Measurements from ENCODE around the gene RNF135. TPM values are rescaled to one million over a fixed set of nuclear protein-coding genes. Genes with fewer than 3 reads are reported as not detected.

Gene RNF135, protein sequence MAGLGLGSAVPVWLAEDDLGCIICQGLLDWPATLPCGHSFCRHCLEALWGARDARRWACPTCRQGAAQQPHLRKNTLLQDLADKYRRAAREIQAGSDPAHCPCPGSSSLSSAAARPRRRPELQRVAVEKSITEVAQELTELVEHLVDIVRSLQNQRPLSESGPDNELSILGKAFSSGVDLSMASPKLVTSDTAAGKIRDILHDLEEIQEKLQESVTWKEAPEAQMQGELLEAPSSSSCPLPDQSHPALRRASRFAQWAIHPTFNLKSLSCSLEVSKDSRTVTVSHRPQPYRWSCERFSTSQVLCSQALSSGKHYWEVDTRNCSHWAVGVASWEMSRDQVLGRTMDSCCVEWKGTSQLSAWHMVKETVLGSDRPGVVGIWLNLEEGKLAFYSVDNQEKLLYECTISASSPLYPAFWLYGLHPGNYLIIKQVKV
- total RNA-seq (2022) (0.64 TPM in 1 of 2 replicates, not detected in the other), Bru-seq, nascent RNA (percentile 11 among the genes with signal in this experiment), BruChase-seq, experiment 1, labeled RNA remaining after a 2-hour chase (percentile 5 among the genes with signal in this experiment), BruChase-seq, experiment 2, labeled RNA remaining after a 6-hour chase (percentile 13 among the genes with signal in this experiment)
- long read RNA-seq = 0 reads

DNA sequence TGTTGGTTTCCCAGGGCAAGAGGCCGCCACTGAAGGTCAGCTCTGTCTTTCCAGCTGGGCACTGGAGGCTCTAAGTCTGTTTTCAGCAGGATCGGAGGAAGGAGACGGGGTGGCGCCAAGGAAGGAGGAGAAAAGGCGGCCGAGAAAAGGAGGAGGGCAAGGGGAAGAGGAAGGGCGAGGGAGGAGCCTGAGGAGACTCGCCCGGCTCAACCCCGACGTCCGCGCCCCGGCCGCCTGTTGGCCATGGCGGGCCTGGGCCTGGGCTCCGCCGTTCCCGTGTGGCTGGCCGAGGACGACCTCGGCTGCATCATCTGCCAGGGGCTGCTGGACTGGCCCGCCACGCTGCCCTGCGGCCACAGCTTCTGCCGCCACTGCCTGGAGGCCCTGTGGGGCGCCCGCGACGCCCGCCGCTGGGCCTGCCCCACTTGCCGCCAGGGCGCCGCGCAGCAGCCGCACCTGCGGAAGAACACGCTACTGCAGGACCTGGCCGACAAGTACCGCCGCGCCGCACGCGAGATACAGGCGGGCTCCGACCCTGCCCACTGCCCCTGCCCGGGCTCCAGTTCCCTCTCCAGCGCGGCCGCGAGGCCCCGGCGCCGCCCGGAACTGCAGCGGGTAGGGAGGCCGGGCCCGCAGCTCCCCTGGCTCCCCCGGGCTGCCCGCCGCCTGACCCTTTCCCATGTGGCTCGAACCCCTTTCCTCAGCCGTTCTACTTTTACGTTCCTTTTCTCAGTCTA lies at the start of gene RNF135:
Gene RNF135, plus strand, starts transcription at position 209 of the 737 bp plus-strand sequence. Its CDS starts 35 bp downstream, at position 244.
- no peak within 1 kb of the TSS for H3K4me3 Mint-ChIP-seq (ENCODE audit: unreplicated experiment)
- BruUV-seq (replicated peaks) = no TSS peak
- POLR2A ChIA-PET = no interaction called here
- H3K4me1 ChIP-seq = no peaks in the 10 kb centered on the region
- H3K36me3 Mint-ChIP-seq (ENCODE audit: insufficient read depth, unreplicated experiment) = peaks cover 4% of the 10 kb centered on the region
- no peaks in the 10 kb centered on the region for H3K9me3 ChIP-seq
- no peaks in the 10 kb centered on the region for H3K36me3 ChIP-seq (ENCODE audit: control insufficient read depth, insufficient read depth, low read length)
- CTCF ChIA-PET = no interaction called here
- intact Hi-C loops (cut with micrococcal nuclease; ENCODE audit: unreplicated experiment) = no loop called here
- H3K27me3 ChIP-seq (replicated peaks; ENCODE audit: control insufficient read depth, insufficient read depth, low read length) = no peaks in the 10 kb centered on the region
- no peak within 1 kb of the TSS for H3K27ac Mint-ChIP-seq (ENCODE audit: unreplicated experiment)
- peaks cover 18% of the 10 kb centered on the region for H3K9me3 Mint-ChIP-seq (ENCODE audit: unreplicated experiment)
- H3K4me1 Mint-ChIP-seq (ENCODE audit: low read depth, unreplicated experiment) = no peaks in the 10 kb centered on the region
- no peak for DNase-seq
- no peak within 1 kb of the TSS for H3K4me3 ChIP-seq (ENCODE audit: low read depth, low read length)
- TF ChIP-seq, protein P1, sequence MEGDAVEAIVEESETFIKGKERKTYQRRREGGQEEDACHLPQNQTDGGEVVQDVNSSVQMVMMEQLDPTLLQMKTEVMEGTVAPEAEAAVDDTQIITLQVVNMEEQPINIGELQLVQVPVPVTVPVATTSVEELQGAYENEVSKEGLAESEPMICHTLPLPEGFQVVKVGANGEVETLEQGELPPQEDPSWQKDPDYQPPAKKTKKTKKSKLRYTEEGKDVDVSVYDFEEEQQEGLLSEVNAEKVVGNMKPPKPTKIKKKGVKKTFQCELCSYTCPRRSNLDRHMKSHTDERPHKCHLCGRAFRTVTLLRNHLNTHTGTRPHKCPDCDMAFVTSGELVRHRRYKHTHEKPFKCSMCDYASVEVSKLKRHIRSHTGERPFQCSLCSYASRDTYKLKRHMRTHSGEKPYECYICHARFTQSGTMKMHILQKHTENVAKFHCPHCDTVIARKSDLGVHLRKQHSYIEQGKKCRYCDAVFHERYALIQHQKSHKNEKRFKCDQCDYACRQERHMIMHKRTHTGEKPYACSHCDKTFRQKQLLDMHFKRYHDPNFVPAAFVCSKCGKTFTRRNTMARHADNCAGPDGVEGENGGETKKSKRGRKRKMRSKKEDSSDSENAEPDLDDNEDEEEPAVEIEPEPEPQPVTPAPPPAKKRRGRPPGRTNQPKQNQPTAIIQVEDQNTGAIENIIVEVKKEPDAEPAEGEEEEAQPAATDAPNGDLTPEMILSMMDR (IDR thresholded peaks at IDR 0.05; ENCODE audit: insufficient read depth in 1 of 2, low read depth in 1 of 2, low read length in 1 of 2, severe bottlenecking in 1 of 2, unreplicated experiment in 1 of 2) = no peak
- H3K27me3 Mint-ChIP-seq (ENCODE audit: insufficient read depth, unreplicated experiment) = no peaks in the 10 kb centered on the region

DNA sequence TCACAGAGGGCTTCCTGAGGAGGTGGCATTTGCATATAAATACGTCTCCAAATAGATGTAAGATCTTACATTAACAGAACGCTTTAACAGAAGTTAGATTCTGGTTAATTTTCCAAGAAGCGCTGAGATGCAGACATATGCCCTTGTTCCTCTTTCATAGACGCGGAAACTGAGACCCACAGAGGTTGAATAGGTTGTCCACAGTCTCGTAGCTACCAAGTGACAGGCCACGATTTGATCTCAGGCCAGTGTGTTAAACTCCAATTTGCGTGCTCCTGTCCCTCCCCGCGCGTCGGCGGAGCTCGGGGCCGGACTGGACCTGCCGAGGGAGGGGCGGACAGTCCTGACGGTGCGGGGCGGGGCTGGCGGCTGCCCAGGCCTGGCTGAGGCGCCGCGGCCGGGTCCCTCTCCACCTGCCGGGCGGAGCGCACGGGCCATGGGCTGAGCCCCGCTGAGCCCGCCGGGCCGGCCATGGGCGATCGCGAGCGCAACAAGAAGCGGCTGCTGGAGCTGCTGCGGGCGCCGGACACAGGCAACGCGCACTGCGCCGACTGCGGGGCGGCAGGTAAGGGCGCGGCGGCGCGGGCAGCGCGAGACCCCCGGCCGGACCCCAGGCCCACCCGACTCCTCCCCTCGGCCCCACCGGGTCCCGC lies 49.2 kb upstream of the RNF135 start, which contains the start of gene ADAP2:
Gene ADAP2, plus strand, starts transcription at position 402 of the 653 bp plus-strand sequence. Its CDS starts 70 bp downstream, at position 472.
- TF ChIP-seq, protein P1 (IDR thresholded peaks at IDR 0.05; ENCODE audit: insufficient read depth in 1 of 2, low read depth in 1 of 2, low read length in 1 of 2, severe bottlenecking in 1 of 2, unreplicated experiment in 1 of 2) = no peak
- H3K27ac Mint-ChIP-seq (ENCODE audit: unreplicated experiment) = peak within 1 kb of the TSS; percentile 71
- DNase-seq = peak; percentile 58 to 81
- ChIA-PET CTCF (interaction anchor here (0.6 to 0.7 kb wide), 2 partner anchors 13 to 174 kb away, joined by 3 to 4 read pairs; no protein-coding TSS in a partner anchor), POLR2A (interaction anchor here (0.5 to 0.6 kb wide), 2 partner anchors 97 to 807 kb away, joined by 3 to 7 read pairs; partner anchors contain the start of gene CRLF3)
- H3K4me1 ChIP-seq = no peaks in the 10 kb centered on the region
- H3K4me3 Mint-ChIP-seq (ENCODE audit: unreplicated experiment) = peak within 1 kb of the TSS; percentile 83
- no TSS peak for BruUV-seq (replicated peaks)
- H3K36me3 ChIP-seq (ENCODE audit: control insufficient read depth, insufficient read depth, low read length) = no peaks in the 10 kb centered on the region
- H3K27me3 Mint-ChIP-seq (ENCODE audit: insufficient read depth, unreplicated experiment) = peaks cover 16% of the 10 kb centered on the region
- intact Hi-C loops (cut with micrococcal nuclease; ENCODE audit: unreplicated experiment) = loop anchor here (10.0 kb wide), 1 partner anchor 83 kb away; no protein-coding TSS in a partner anchor
- H3K36me3 Mint-ChIP-seq (ENCODE audit: insufficient read depth, unreplicated experiment) = peaks cover 6% of the 10 kb centered on the region
- no peaks in the 10 kb centered on the region for H3K9me3 Mint-ChIP-seq (ENCODE audit: unreplicated experiment)
- no peaks in the 10 kb centered on the region for H3K9me3 ChIP-seq
- peaks cover 18% of the 10 kb centered on the region for H3K4me1 Mint-ChIP-seq (ENCODE audit: low read depth, unreplicated experiment)
- peak within 1 kb of the TSS; percentile 42 for H3K4me3 ChIP-seq (ENCODE audit: low read depth, low read length)
- H3K27me3 ChIP-seq (replicated peaks; ENCODE audit: control insufficient read depth, insufficient read depth, low read length) = no peaks in the 10 kb centered on the region; the same call in none of the 2 replicates

Data from Caco-2 (cell line).